SIG-M5 treated with dmso at 0.1 percent for 504 hours (cell line): ENCODE measurements around the gene MS4A15.
"Not testable (repeated sequence)": the region's sequence is repeated elsewhere in the genome, so short reads cannot be mapped to it uniquely, and the experiment has no call there.

ENCODE experiments used
- DNase-seq: peaks from one replicate; lab custom pipeline; 2025; ENCODE audit not compliant: unreplicated experiment; lab: John Stamatoyannopoulos, UW

Gene MS4A15

DNA sequence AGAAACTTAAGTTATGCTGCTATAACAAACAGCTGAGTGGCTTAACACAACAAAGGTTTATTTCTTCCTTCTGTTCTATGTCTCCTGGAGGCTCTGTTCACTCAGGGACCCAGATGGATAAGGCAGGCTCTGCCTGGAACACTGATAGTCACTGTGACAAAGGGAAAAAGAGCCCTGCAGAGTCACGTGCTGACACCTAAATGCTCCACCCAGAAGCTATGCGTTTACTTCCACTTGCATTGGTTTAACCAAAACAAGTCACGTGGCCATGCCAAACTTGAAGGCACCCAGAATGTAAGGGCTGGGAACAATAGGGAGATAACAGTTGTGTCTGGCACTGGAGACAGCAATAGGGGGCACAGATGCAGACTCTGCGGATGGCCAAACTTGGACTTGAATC, 3.4 kb upstream of the MS4A15 start:
- no peak for DNase-seq

DNA sequence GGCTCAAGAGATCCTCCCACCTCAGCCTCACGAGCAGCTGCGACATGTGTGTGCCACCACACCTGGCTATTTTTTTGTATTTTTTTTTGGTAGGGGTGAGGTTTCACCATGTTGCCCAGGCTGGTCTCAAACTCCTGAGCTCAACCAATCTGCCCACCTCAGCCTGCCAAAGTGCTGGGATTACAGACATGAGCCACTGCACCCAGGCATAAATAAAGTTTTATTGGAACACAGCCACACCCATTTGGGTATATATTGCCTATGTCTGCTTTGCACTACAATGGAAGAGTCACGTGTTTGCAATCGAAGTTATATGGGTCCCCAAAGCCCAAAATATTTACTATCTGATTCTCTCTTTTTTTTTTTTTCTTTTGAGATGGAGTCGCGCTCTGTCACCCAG, 1.8 kb upstream of the MS4A15 start:
- DNase-seq: no peak

GRCh38 chr11:60757231-60757800, 649 bp downstream of the MS4A15 start:
- DNase-seq: no peak

GRCh38 chr11:60758671-60759070, 2.0 kb downstream of the MS4A15 start:
- DNase-seq: not testable (repeated sequence)

GRCh38 chr11:60759438-60760225, 3.0 kb downstream of the MS4A15 start:
- DNase-seq: peak; percentile 46

GRCh38 chr11:60761436-60762190, 4.9 kb downstream of the MS4A15 start:
- DNase-seq: no peak

- DNase-seq: peak; percentile 14
These were observed 6.4 kb downstream of the MS4A15 start for GRCh38 chr11:60762851-60763691.

GRCh38 chr11:60763692-60764369, 7.2 kb downstream of the MS4A15 start:
- no peak for DNase-seq

DNA sequence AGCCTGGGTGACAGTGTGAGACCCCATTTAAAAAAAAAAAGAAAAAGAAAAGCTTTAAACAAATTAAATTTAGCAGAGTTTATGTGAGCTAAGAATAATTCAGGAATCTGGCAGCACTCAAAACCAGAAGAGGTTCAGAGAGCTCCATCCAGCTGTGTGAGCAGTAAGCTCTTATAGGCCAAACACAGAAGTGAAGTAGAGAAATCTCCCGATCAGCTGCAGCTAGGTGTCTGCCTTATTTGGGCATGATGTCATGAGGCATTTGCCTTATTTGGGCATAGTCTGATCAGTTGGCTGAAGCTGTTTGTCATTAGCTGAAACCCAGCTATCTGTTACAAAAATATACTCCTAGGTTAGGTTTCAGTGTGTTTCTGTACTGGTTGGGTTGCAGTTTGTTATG, 8.2 kb downstream of the MS4A15 start:
- no peak for DNase-seq

DNA sequence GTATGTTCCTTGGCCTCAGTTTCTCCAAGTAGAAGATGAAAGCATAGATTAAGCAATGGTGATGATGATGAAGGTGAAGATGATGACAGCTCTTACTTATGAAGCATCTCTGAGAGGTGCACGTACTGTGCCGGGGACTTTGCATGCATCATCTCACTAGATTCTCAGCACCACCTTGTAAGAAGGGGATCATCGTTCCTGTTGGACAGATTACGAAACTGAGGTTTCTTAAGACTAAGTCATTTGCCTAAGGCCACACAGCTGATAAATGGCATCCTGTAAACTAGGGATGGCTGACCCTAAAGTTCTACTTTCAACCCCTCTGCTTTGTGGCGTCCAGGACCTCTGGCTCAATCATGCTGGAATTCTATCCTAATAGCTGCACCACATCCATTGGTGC, 8.7 kb downstream of the MS4A15 start:
- DNase-seq: no peak

- no peak for DNase-seq
These were observed 9.9 kb downstream of the MS4A15 start for GRCh38 chr11:60766547-60766946.

GRCh38 chr11:60767388-60767811, 10.7 kb downstream of the MS4A15 start:
- no peak for DNase-seq

- DNase-seq: no peak
These were observed 11.5 kb downstream of the MS4A15 start for GRCh38 chr11:60768202-60768601.

GRCh38 chr11:60769273-60769672, 12.6 kb downstream of the MS4A15 start:
- DNase-seq: no peak

DNA sequence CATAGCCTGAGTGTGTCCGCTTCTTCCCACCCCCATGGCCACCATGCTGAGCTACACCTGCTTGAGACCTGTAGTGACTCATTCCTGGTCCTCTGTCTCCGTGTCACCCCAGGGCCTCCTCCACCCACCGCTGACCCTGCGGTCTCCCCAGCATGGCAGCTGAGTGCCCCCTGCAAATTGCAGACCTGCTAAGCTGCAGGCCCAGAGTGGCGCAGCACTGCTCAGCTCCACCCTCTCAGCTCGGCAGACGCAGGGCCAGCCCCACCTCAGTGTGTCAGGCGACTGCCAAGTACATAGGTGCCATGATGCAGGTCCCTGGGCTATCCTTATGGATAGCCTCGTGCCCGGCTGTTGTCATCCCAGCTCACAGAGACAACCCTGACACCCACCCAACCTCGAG, 13.1 kb downstream of the MS4A15 start:
- DNase-seq: no peak

- DNase-seq: no peak
These were observed 14.5 kb downstream of the MS4A15 start for GRCh38 chr11:60771146-60771545.

DNA sequence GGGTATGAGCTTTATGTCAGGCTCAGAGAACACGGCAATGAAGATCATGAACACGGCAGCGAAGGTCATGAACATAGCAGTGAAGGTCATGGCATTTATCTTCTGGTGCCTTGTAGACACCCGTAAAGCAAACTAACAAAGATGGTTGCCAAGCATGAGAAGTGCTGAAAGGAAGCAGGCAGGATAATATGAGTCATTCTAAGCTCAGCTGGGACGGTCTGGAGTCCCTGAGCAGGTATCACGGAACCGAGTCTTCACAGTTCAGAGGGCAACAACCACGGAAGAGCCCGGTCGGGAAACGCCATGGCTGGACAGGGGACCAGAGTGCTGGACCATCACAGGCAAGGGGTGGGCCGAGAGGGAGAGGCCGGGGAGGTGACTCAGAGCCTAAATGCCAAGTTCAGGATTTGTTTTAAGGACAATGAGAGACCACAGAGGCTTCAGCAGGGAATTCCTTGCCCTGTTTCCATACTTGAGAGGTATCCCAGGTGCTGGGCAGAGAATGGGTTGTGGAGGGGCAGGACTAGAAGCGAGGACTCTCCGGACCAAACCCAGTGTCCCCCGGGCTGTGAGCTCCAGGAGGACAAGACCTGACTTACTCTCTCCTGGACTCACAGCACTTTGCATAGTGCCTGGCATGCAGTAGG, 15.3 kb downstream of the MS4A15 start:
- DNase-seq: no peak

DNA sequence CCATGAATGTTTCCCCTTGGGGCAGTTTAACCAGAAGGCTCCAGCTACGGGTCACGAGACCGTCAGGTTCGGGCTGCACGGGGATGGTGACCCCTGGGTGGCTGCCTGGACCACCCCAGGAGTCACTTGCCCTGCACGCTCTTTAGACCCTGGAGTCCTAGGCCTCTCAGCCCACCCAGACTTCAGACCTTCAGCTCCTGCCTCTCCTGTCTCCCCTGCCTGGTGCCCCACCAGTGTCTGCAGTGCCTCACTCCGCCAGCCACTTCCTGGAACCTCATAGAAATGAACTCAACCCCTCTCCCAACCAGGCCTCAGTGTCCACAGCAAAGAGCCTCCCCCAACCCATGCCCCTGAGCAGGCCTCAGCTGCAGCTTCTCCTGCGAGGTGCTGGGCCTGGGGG, 16.0 kb downstream of the MS4A15 start:
- no peak for DNase-seq

DNA sequence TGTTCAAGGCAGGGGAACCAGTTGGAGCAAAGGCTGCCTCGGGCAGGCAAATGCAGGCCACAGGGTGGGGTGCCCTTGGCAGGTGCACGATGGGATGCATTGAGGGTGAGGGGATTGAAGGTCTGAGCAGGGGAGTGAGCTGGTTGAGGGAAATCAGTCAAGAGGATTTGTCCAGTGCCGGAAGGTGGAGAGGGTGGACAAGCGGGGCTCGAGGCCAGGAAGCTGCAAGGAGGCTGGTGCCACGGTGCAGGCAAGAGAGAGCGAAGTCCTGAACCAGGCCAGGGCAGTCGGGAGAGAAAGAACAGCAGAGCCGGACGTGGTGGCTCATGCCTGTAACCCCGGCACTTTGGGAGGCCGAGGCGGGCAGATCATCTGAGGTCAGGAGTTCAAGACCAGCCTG, 18.1 kb downstream of the MS4A15 start:
- DNase-seq: no peak

DNA sequence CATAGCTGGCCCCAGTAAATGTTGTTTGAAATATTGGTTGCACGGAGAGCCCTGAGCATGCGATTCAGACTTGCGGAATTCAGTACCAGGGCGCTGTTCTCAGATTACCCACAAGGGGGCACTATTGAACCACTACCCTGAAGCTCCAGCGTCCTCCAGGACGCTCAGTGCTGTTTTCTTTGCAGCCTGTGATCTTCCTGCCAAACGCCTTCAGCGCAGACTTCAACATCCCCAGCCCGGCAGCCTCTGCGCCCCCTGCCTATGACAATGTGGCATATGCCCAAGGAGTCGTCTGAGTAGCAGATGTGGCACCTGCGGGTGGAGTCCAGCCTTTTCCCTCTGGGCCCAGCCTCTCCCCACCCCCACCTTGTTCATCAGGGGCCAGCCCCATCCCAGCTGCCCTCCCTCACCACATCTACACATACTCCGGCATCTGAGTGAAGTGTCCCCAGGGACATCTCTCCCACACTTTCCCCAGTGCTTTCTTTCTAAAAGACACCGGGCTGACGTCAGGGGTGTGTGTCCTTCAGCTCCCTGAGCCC, 18.8 kb downstream of the MS4A15 start:
- peak; percentile 85 for DNase-seq
